GM19099 (cell line): ENCODE measurements around the gene FBXO31.

Source experiments
- POLR2A ChIP-seq: IDR thresholded peaks from 3 replicates; pipeline ENCODE4 v1.6.1; 2011; ENCODE audit warnings: low read depth; ENCODE audit not compliant: insufficient read length; ENCODE audit errors: extremely low read depth

Gene FBXO31

DNA sequence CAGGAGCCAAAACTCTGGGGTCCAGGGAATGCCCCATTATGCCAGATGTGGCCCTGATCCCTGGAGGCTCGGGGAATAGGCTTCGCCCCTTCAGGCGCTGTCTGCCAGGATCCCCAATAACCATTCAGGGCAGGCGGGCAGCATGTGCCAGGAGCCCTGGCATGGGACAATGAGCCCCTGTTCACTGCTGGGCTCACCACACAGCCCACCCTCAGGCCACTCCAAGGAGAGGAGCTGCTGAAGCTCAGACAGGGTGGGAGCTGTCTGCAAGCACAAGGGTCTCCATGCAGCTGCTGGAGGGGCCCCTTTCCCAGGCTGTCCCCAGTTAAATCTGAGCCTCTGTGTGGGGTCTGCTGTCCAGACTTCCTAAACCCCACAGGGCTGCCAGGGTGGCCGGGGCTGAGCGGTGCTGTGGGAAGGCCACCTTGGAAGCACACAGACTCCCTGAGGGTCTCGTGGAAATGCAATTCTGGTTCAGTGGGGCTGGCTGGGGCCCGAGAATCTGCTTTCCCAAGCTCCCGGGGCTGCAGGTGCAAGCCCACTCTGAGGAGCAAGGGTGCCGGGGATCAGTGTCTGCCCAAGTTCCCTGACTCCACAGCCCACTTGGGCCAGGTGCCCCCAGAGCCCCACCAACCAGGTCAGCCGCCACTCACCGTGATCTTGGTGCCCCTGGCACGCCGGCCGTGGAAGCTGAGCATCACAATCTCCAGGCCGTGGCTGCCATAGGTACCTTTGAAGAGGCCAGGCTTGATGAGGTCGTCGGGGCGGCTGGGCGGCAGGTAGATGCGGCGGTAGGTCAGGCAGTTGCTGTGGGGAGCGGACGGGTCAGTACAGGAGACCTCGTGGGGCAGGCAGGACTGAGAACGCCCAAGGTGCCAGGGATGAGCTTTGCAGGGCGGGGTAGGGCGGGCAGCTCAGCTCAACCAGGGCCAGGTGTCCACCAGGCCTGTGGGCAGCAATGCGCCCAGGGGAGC lies 48.6 kb downstream of the FBXO31 start:
- TF ChIP-seq POLR2A: no peak

DNA sequence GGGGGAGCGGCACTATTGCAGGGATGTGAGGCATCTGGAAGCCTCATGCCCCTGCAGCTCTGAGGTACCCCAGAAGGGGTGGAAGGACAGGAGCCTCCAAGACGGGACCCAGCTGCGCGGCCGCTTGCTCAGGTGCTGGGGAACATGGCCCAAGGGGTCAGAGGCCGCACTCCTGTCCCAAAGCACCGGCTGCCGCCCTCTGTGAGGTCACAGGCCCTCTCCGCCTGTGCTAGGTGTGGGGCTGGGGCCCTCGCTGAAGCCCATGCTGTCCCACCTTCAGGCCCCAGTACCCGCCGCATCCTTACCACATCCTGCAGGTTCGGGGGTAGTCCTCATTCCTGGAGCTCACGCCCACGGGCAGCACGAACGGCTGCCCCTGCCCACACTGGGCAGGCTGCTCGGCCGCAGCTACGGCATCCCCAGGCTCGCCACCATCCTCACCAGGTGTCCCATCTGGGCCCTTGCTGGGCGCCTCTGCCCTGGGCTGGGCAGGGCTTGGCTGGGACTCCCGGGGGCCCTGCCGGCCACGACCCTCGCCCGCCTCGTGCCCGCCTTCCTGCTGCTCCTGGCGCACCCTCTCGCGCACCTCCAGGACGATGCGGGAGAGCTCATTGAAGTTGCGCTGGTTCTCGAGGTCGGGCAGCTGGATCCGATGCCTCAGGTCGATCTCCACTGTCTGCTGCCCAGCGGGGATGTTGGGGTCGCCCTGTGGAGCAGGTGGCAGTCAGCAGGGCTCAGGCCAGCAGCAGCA lies 49.8 kb downstream of the FBXO31 start:
- TF ChIP-seq POLR2A: no peak

- no peak for TF ChIP-seq POLR2A
Observed at GRCh38 chr16:87333101-87333500, 50.5 kb downstream of the FBXO31 start.

DNA sequence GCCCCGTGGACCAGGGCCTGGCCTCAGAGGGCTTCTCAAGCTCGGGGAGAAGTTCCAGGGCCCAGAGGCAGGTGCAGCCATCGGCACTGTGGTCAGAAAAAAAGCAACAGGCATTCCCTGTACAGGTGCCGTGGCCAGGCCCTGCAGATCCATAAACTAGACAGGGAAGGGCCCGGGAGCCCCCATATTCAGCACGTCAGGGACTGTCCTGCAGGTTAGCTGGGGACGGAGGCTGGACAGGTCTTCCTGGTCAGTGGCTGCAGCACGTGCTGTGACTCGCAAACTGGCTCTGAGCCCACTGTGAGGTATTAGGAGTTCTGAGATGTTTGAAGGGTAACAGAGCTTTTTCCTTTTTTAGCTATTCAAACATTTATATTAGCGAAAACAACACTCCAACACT lies 51.4 kb downstream of the FBXO31 start:
- TF ChIP-seq POLR2A: no peak

DNA sequence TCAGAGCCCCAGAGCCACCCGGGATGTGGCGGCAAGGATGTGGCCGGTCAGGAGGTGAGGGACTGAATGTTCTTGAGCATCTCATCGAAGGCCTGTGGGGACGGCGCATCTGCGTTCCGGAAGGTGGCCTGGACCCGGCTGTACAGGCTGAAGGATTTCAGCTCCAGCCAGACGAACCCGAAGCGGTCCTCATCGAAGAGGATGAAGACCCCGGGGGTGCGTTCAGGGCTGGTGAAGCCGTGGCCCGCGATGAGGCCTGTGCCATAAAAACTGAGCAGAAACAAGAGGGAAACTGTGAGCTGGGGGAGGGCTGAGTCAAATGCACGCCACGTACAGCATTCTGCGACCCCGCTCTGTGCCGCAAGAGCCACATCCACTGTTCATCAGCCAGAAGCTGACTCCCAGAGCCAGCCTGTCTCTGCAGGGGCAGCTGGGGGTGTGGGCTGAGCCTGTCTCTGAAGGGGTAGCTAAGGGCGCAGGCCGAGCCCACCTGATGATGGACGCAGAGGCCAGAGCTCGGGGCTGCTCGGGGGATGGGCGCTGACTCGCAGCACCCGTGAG lies 52.3 kb downstream of the FBXO31 start:
- TF ChIP-seq POLR2A: no peak

DNA sequence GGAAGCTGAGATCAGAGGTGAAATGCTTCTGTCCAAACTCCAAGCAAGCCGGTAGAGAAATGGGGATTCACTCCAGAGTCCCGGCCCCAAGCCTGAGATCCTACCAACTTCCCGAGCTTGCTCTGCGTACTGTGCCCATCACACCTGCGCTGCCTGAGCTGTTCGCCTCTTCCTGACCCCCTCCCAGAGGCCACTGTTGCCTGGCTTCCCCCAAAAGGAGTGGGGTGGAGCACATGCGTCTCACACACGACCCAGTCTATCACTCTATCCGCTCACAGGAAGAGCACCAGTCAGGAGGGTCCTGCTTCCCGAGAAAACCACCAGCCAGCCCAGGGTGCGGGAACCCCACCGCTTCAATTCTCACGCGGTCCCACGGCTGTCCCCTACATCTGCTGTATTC lies 52.9 kb downstream of the FBXO31 start:
- no peak for TF ChIP-seq POLR2A

- TF ChIP-seq POLR2A: no peak
Observed at GRCh38 chr16:87330257-87330624, 53.3 kb downstream of the FBXO31 start.

DNA sequence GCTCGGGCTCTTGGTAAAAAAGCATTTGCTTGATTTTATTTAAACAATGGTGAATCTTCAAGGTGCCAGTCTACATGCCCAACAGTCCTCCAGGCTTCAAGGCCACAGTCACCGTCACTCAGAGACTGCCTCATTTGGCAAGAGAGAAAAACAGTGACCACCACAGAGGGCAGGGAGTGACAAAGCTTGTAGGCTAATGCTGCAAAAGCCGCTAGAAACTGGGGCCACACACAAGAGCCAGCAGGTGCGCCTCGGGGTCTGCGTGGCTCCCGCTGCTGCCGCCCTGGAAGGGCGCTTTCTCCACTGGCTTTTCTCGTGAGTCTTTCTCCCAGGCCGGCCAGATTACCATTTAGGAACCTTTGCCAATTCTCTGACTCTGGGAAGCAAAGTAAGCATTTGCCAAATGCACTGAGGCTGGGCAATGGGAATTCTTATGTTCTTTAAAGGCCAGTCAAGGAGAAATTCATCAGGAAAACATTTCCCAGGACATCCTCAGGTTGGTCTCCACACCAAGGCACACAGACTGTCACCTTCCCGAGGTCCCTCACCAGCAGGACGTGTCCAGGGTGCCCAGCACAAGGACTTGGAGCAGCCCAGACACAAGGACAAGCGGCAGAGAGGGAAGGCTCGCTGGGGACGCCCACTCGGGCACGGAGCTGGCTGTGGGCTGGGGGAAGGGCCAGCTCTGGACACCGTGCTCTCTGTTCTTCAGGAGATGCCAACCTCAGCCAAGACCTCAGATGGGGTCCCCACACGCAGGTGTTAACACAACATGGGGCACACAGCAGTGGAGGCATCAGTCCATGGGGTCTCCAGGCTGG lies 53.9 kb downstream of the FBXO31 start:
- TF ChIP-seq POLR2A: no peak

GRCh38 chr16:87328846-87329245 lies 54.7 kb downstream of the FBXO31 start:
- TF ChIP-seq POLR2A: no peak

GRCh38 chr16:87327798-87328495 lies 55.6 kb downstream of the FBXO31 start:
- no peak for TF ChIP-seq POLR2A

- no peak for TF ChIP-seq POLR2A
Observed at GRCh38 chr16:87326151-87326571, 57.4 kb downstream of the FBXO31 start.

- no peak for TF ChIP-seq POLR2A
Observed at GRCh38 chr16:87325423-87325858, 58.1 kb downstream of the FBXO31 start.

GRCh38 chr16:87324411-87325275 lies 58.9 kb downstream of the FBXO31 start:
- TF ChIP-seq POLR2A: no peak
